ENCODE results near the gene WIPF2.
"Not testable (repeated sequence)": the region's sequence is repeated elsewhere in the genome, so short reads cannot be mapped to it uniquely, and the experiment has no call there.

WIPF2 gene

GRCh38 chr17:40219594-40220338, 662 bp downstream of the WIPF2 start:
- H3K27ac ChIP-seq = peak overlapping the region; percentile 85
- TF ChIP-seq, protein P1, sequence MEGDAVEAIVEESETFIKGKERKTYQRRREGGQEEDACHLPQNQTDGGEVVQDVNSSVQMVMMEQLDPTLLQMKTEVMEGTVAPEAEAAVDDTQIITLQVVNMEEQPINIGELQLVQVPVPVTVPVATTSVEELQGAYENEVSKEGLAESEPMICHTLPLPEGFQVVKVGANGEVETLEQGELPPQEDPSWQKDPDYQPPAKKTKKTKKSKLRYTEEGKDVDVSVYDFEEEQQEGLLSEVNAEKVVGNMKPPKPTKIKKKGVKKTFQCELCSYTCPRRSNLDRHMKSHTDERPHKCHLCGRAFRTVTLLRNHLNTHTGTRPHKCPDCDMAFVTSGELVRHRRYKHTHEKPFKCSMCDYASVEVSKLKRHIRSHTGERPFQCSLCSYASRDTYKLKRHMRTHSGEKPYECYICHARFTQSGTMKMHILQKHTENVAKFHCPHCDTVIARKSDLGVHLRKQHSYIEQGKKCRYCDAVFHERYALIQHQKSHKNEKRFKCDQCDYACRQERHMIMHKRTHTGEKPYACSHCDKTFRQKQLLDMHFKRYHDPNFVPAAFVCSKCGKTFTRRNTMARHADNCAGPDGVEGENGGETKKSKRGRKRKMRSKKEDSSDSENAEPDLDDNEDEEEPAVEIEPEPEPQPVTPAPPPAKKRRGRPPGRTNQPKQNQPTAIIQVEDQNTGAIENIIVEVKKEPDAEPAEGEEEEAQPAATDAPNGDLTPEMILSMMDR (conservative IDR thresholded peaks at IDR 0.05) = no peak

DNA sequence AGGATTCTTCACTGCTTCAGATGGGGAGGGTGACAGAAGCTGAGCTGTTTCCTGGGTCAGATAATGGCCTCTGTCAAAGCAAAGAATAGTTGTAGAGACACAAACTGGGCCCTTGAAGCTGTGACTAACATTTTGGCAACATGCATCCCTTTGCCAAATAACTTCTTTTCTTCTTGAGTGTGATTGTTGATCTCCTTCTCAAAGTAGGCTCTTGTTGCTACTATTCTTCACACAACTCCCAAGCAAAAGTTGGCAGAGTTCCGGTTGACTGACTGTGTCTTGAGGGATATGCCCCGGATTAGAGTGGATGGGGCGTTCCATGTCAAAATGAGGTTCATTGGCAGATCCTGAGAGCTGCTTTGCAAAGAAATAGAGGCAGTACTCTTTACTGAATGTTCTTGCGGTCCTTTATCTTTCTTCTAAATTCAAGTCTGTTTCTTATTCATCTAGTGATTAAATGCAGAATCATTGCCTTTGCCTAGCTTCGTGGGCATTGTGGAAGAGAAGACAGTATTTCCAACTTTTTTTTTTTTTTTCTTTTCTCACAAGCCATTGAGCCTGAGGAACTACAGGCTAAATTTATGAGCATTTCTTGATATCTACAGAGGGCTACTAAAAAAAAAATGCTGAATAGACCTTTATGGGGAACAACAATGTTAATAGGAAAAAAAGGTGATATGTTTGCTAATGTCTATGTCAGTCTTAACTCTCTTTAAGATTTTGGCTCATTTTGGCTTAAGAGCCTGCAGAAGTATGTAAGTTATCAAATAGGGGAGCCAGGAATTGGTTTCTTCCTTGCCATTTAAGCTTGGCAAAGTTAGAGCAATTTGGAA, 5.8 kb downstream of the WIPF2 start:
- TF ChIP-seq, protein P1 (conservative IDR thresholded peaks at IDR 0.05) = no peak
- H3K27ac ChIP-seq = no peak overlapping the region

DNA sequence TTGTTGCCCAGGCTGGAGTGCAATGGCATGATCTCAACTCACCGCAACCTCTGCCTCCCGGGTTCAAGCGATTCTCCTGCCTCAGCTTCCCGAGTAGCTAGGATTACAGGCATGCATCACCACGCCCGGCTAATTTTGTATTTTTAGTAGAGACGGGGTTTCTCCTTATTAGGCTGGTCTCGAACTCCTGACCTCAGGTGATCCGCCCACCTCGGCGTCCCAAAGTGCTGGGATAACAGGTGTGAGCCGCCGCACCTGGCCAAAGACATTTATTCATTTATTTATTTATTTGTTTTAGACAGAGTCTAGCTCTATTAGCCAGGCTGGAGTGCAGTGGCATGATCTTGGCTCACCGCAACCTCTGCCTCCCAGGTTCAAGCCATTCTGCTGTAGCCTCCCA, 10.0 kb downstream of the WIPF2 start:
- H3K27ac ChIP-seq = not testable (repeated sequence)

GRCh38 chr17:40230670-40231069, 11.6 kb downstream of the WIPF2 start:
- H3K27ac ChIP-seq = no peak overlapping the region
- TF ChIP-seq, protein P1 (conservative IDR thresholded peaks at IDR 0.05) = no peak

GRCh38 chr17:40231928-40232327, 12.8 kb downstream of the WIPF2 start:
- not testable (repeated sequence) for H3K27ac ChIP-seq

GRCh38 chr17:40241252-40241834, 22.2 kb downstream of the WIPF2 start:
- TF ChIP-seq, protein P1 (conservative IDR thresholded peaks at IDR 0.05) = no peak
- H3K27ac ChIP-seq = no peak overlapping the region

- TF ChIP-seq, protein P1 (conservative IDR thresholded peaks at IDR 0.05) = no peak
- no peak overlapping the region for H3K27ac ChIP-seq
Measured at GRCh38 chr17:40242774-40243173, 23.7 kb downstream of the WIPF2 start.

DNA sequence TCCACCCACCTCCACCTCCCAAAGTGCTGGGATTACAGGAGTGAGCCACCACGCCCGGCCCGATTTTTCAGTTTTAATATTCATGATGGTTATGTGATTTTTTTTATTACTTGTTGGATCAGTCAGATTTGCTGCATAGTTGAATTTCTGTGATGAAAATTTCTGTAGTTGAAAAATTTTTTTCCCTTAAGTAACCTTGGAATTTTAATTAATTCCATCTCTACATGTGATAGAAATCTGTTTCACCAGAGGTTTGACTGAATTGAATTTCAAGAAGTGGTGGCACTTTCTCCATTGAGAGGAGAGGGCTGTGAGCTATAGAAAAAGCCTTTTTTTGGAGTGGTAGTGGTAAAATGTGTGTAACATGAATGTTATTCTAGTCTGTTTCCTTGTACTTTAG, 24.7 kb downstream of the WIPF2 start:
- no peak overlapping the region for H3K27ac ChIP-seq
- TF ChIP-seq, protein P1 (conservative IDR thresholded peaks at IDR 0.05) = no peak

Data from VCaP (cell line).